ENCODE data around the gene C20orf141.
"Not testable (repeated sequence)": the region's sequence is repeated elsewhere in the genome, so short reads cannot be mapped to it uniquely, and the experiment has no call there.

Gene C20orf141

GRCh38 chr20:2814587-2815051, at the start of gene C20orf141:
C20orf141 (plus strand) TSS chr20:2814987; CDS start chr20:2815185, 198 bp downstream.
- no peak for DNase-seq
- peaks cover 42 to 79% of the 10 kb centered on the region in 2 donors for H3K27me3 Mint-ChIP-seq
- H3K4me3 Mint-ChIP-seq, result no peak within 1 kb of the TSS
- H3K27ac Mint-ChIP-seq, result no peak within 1 kb of the TSS
- H3K9me3 Mint-ChIP-seq, result peaks cover 3 to 8% of the 10 kb centered on the region in 2 donors
- no peak for ATAC-seq (replicated peaks)
- peaks cover 0 to 2% of the 10 kb centered on the region in 2 donors for H3K36me3 Mint-ChIP-seq
- no peaks in the 10 kb centered on the region for H3K4me1 Mint-ChIP-seq

- H3K36me3 Mint-ChIP-seq, result no peaks in the 10 kb centered on the region
- ATAC-seq (replicated peaks) (no peak), DNase-seq (no peak)
- peaks cover 40 to 42% of the 10 kb centered on the region in 2 donors for H3K27me3 Mint-ChIP-seq
- H3K4me3 Mint-ChIP-seq, result no peak overlapping the region
- no peak overlapping the region for H3K27ac Mint-ChIP-seq
- no peaks in the 10 kb centered on the region for H3K4me1 Mint-ChIP-seq
- no peaks in the 10 kb centered on the region for H3K9me3 Mint-ChIP-seq
These were observed 46.8 kb upstream of the C20orf141 start for GRCh38 chr20:2767768-2768631.

GRCh38 chr20:2768632-2769015, 46.2 kb upstream of the C20orf141 start:
- H3K4me3 Mint-ChIP-seq, result no peak overlapping the region
- no peak overlapping the region for H3K27ac Mint-ChIP-seq
- no peak for ATAC-seq (replicated peaks)
- H3K27me3 Mint-ChIP-seq, result peaks cover 40 to 42% of the 10 kb centered on the region in 2 donors
- no peaks in the 10 kb centered on the region for H3K4me1 Mint-ChIP-seq
- H3K36me3 Mint-ChIP-seq, result no peaks in the 10 kb centered on the region
- no peak for DNase-seq
- no peaks in the 10 kb centered on the region for H3K9me3 Mint-ChIP-seq

GRCh38 chr20:2770091-2770490, 44.7 kb upstream of the C20orf141 start:
- not testable (repeated sequence) for H3K4me3 Mint-ChIP-seq

GRCh38 chr20:2771631-2772080, 43.1 kb upstream of the C20orf141 start:
- Mint-ChIP-seq H3K27ac (no peak overlapping the region), H3K4me3 (no peak overlapping the region), H3K36me3 (no peaks in the 10 kb centered on the region), H3K9me3 (peaks cover 0 to 5% of the 10 kb centered on the region in 2 donors), H3K4me1 (no peaks in the 10 kb centered on the region), H3K27me3 (peaks cover 42 to 51% of the 10 kb centered on the region in 2 donors)
- DNase-seq (no peak), ATAC-seq (replicated peaks) (no peak)

More at GRCh38 chr20:2770091-2770490, 44.7 kb upstream of the C20orf141 start:
- not testable (repeated sequence) for H3K4me1 Mint-ChIP-seq; DNase-seq; H3K36me3 Mint-ChIP-seq; H3K27ac Mint-ChIP-seq; ATAC-seq (replicated peaks); H3K9me3 Mint-ChIP-seq
- H3K27me3 Mint-ChIP-seq, result peaks cover 39 to 47% of the 10 kb centered on the region in 2 donors

- ATAC-seq (replicated peaks), result no peak
- DNase-seq, result no peak
- H3K4me3 Mint-ChIP-seq, result no peak overlapping the region
- peaks cover 0 to 3% of the 10 kb centered on the region in 2 donors for H3K36me3 Mint-ChIP-seq
- peaks cover 0 to 3% of the 10 kb centered on the region in 2 donors for H3K4me1 Mint-ChIP-seq
- no peak overlapping the region for H3K27ac Mint-ChIP-seq
- peaks cover 33 to 44% of the 10 kb centered on the region in 2 donors for H3K27me3 Mint-ChIP-seq
- H3K9me3 Mint-ChIP-seq, result peaks cover 2 to 8% of the 10 kb centered on the region in 2 donors
These were observed 41.0 kb upstream of the C20orf141 start for GRCh38 chr20:2773812-2774211.

GRCh38 chr20:2775139-2775538, 39.6 kb upstream of the C20orf141 start:
- DNase-seq (no peak), ATAC-seq (replicated peaks) (no peak)
- Mint-ChIP-seq H3K27ac (no peak overlapping the region), H3K27me3 (peaks cover 23 to 31% of the 10 kb centered on the region in 2 donors), H3K4me3 (no peak overlapping the region), H3K9me3 (peaks cover 2 to 8% of the 10 kb centered on the region in 2 donors), H3K36me3 (peaks cover 0 to 3% of the 10 kb centered on the region in 2 donors), H3K4me1 (peaks cover 0 to 3% of the 10 kb centered on the region in 2 donors)

- Mint-ChIP-seq H3K4me1 (peaks cover 0 to 3% of the 10 kb centered on the region in 2 donors), H3K4me3 (no peak overlapping the region), H3K9me3 (peaks cover 2 to 8% of the 10 kb centered on the region in 2 donors), H3K27me3 (peaks cover 22 to 36% of the 10 kb centered on the region in 2 donors), H3K36me3 (peaks cover 0 to 3% of the 10 kb centered on the region in 2 donors), H3K27ac (no peak overlapping the region)
- ATAC-seq (replicated peaks) (peak; percentile 71 to 92), DNase-seq (no peak)
These were observed 36.0 kb upstream of the C20orf141 start for GRCh38 chr20:2778602-2779321.

GRCh38 chr20:2780948-2781347, 33.8 kb upstream of the C20orf141 start:
- H3K4me3 Mint-ChIP-seq, result no peak overlapping the region
- peaks cover 2 to 3% of the 10 kb centered on the region in 2 donors for H3K9me3 Mint-ChIP-seq
- peaks cover 0 to 3% of the 10 kb centered on the region in 2 donors for H3K4me1 Mint-ChIP-seq
- peaks cover 0 to 3% of the 10 kb centered on the region in 2 donors for H3K36me3 Mint-ChIP-seq
- peaks cover 20 to 23% of the 10 kb centered on the region in 2 donors for H3K27me3 Mint-ChIP-seq
- no peak overlapping the region for H3K27ac Mint-ChIP-seq
- no peak for ATAC-seq (replicated peaks)
- DNase-seq, result no peak

- Mint-ChIP-seq H3K36me3 (no peaks in the 10 kb centered on the region), H3K27ac (no peak overlapping the region), H3K4me1 (no peaks in the 10 kb centered on the region), H3K27me3 (peaks cover 26 to 30% of the 10 kb centered on the region in 2 donors), H3K4me3 (no peak overlapping the region), H3K9me3 (peaks cover 0 to 1% of the 10 kb centered on the region in 2 donors)
- no peak for DNase-seq
- ATAC-seq (replicated peaks), result no peak
These were observed 30.8 kb upstream of the C20orf141 start for GRCh38 chr20:2783908-2784566.

- H3K27ac Mint-ChIP-seq, result no peak overlapping the region
- no peak for ATAC-seq (replicated peaks)
These were observed 21.3 kb upstream of the C20orf141 start for GRCh38 chr20:2793471-2793870.

GRCh38 chr20:2794202-2794748, 20.5 kb upstream of the C20orf141 start:
- DNase-seq (no peak), ATAC-seq (replicated peaks) (no peak)
- H3K9me3 Mint-ChIP-seq, result no peaks in the 10 kb centered on the region
- H3K4me1 Mint-ChIP-seq, result peaks cover 4 to 12% of the 10 kb centered on the region in 2 donors
- no peak overlapping the region for H3K27ac Mint-ChIP-seq
- H3K36me3 Mint-ChIP-seq, result peaks cover 0 to 2% of the 10 kb centered on the region in 2 donors
- H3K4me3 Mint-ChIP-seq, result no peak overlapping the region
- H3K27me3 Mint-ChIP-seq, result peaks cover 26 to 56% of the 10 kb centered on the region in 2 donors

More at GRCh38 chr20:2793471-2793870, 21.3 kb upstream of the C20orf141 start:
- Mint-ChIP-seq H3K27me3 (peaks cover 22 to 54% of the 10 kb centered on the region in 2 donors), H3K36me3 (peaks cover 0 to 2% of the 10 kb centered on the region in 2 donors), H3K4me1 (peaks cover 0 to 5% of the 10 kb centered on the region in 2 donors), H3K9me3 (no peaks in the 10 kb centered on the region), H3K4me3 (no peak overlapping the region)
- no peak for DNase-seq

GRCh38 chr20:2794866-2795447, 19.8 kb upstream of the C20orf141 start:
- H3K36me3 Mint-ChIP-seq, result peaks cover 0 to 2% of the 10 kb centered on the region in 2 donors
- H3K4me1 Mint-ChIP-seq, result peaks cover 11 to 19% of the 10 kb centered on the region in 2 donors
- no peak overlapping the region for H3K4me3 Mint-ChIP-seq
- peaks cover 33 to 63% of the 10 kb centered on the region in 2 donors for H3K27me3 Mint-ChIP-seq
- DNase-seq, result no peak
- no peaks in the 10 kb centered on the region for H3K9me3 Mint-ChIP-seq
- ATAC-seq (replicated peaks), result no peak
- no peak overlapping the region for H3K27ac Mint-ChIP-seq
